Measurements from ENCODE around the gene FOXA3.

Gene FOXA3

DNA sequence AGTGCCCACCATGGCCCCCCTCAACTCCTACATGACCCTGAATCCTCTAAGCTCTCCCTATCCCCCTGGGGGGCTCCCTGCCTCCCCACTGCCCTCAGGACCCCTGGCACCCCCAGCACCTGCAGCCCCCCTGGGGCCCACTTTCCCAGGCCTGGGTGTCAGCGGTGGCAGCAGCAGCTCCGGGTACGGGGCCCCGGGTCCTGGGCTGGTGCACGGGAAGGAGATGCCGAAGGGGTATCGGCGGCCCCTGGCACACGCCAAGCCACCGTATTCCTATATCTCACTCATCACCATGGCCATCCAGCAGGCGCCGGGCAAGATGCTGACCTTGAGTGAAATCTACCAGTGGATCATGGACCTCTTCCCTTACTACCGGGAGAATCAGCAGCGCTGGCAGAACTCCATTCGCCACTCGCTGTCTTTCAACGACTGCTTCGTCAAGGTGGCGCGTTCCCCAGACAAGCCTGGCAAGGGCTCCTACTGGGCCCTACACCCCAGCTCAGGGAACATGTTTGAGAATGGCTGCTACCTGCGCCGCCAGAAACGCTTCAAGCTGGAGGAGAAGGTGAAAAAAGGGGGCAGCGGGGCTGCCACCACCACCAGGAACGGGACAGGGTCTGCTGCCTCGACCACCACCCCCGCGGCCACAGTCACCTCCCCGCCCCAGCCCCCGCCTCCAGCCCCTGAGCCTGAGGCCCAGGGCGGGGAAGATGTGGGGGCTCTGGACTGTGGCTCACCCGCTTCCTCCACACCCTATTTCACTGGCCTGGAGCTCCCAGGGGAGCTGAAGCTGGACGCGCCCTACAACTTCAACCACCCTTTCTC lies 8.2 kb downstream of the FOXA3 start:
- DNase-seq (ENCODE audit: extremely low read depth, low read depth): no peak
- TF ChIP-seq, protein P1, sequence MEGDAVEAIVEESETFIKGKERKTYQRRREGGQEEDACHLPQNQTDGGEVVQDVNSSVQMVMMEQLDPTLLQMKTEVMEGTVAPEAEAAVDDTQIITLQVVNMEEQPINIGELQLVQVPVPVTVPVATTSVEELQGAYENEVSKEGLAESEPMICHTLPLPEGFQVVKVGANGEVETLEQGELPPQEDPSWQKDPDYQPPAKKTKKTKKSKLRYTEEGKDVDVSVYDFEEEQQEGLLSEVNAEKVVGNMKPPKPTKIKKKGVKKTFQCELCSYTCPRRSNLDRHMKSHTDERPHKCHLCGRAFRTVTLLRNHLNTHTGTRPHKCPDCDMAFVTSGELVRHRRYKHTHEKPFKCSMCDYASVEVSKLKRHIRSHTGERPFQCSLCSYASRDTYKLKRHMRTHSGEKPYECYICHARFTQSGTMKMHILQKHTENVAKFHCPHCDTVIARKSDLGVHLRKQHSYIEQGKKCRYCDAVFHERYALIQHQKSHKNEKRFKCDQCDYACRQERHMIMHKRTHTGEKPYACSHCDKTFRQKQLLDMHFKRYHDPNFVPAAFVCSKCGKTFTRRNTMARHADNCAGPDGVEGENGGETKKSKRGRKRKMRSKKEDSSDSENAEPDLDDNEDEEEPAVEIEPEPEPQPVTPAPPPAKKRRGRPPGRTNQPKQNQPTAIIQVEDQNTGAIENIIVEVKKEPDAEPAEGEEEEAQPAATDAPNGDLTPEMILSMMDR (IDR thresholded peaks at IDR 0.05; ENCODE audit: low read depth, low read length, missing control alignments): no peak
- H3K4me3 ChIP-seq (replicated peaks; ENCODE audit: low read depth, low read length): no peak overlapping the region

DNA sequence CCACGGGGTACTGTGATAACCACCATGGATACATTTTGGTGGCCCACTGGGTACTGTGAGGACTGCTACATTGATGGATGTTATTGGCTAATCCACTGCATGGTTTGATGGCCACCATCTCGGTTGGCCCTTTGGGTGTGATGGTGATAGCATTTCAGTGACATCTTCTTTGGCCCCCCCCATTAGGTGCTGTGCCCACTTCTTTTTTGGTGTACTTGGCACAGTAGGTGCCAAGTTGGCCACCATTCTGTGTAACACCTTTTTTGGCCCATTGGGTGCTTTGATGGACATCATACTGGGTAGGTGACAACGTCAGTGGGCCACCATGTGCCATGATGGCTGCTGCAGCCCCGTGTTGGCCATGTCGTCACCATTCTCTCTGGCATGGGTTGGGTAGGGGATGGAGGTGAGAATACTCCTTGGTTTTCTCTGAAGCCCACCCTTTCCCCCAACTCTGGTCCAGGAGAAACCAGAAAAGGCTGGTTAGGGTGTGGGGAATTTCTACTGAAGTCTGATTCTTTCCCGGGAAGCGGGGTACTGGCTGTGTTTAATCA lies 9.2 kb downstream of the FOXA3 start:
- H3K4me3 ChIP-seq (replicated peaks; ENCODE audit: low read depth, low read length): no peak overlapping the region
- no peak for DNase-seq (ENCODE audit: extremely low read depth, low read depth)
- TF ChIP-seq, protein P1 (IDR thresholded peaks at IDR 0.05; ENCODE audit: low read depth, low read length, missing control alignments): no peak

DNA sequence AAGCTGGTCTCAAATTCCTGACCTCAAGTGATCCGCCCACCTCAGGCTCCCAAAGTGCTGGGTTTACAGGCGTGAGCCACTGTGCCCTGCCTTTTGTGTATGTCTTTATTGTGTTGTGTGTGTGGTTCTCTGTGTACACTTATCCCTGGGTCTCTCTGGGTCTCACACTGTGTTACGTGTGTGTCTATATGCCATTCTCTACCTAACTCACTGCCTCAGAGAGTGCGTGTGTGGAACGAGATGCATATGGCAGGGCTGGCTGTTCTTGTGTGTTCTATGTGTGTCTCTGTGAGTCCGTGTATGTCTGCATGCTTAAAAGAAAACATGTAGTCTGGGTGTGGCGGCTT lies 10.5 kb downstream of the FOXA3 start:
- H3K4me3 ChIP-seq (replicated peaks; ENCODE audit: low read depth, low read length): no peak overlapping the region

GRCh38 chr19:45876161-45876410 lies 12.0 kb downstream of the FOXA3 start:
- TF ChIP-seq, protein P1 (IDR thresholded peaks at IDR 0.05; ENCODE audit: low read depth, low read length, missing control alignments): no peak
- no peak overlapping the region for H3K4me3 ChIP-seq (replicated peaks; ENCODE audit: low read depth, low read length)
- DNase-seq (ENCODE audit: extremely low read depth, low read depth): no peak

More for the DNA sequence above, 10.5 kb downstream of the FOXA3 start:
- TF ChIP-seq, protein P1 (IDR thresholded peaks at IDR 0.05; ENCODE audit: low read depth, low read length, missing control alignments): no peak
- DNase-seq (ENCODE audit: extremely low read depth, low read depth): no peak

- TF ChIP-seq, protein P1 (IDR thresholded peaks at IDR 0.05; ENCODE audit: low read depth, low read length, missing control alignments): no peak
- H3K4me3 ChIP-seq (replicated peaks; ENCODE audit: low read depth, low read length): no peak overlapping the region
- DNase-seq (ENCODE audit: extremely low read depth, low read depth): no peak
Measured at GRCh38 chr19:45876411-45877197, 12.5 kb downstream of the FOXA3 start.

- no peak for DNase-seq (ENCODE audit: extremely low read depth, low read depth)
- TF ChIP-seq, protein P1 (IDR thresholded peaks at IDR 0.05; ENCODE audit: low read depth, low read length, missing control alignments): no peak
- H3K4me3 ChIP-seq (replicated peaks; ENCODE audit: low read depth, low read length): no peak overlapping the region
Measured at GRCh38 chr19:45878043-45878794, 14.1 kb downstream of the FOXA3 start.

Measured in HFF-Myc (cell line).